Epithelial cell of esophagus (primary cell): ENCODE data around the gene GUCY1A1.

Source experiments
- DNase-seq: peaks from one replicate; pipeline ENCODE4 v3.0.0; 2010; ENCODE audit warnings: low read depth
- H3K4me3 ChIP-seq: 2 replicates; pipeline ENCODE4 v1.5.1; 2011; ENCODE audit warnings: mild to moderate bottlenecking, low read length, control low read depth
- CTCF ChIP-seq: IDR thresholded peaks from 2 replicates; pipeline ENCODE4 v1.5.1; 2011; ENCODE audit warnings: low read depth, mild to moderate bottlenecking, low read length, control low read depth, inconsistent platforms; ENCODE audit not compliant: insufficient read depth; ENCODE audit errors: missing control alignments

Gene GUCY1A1

GRCh38 chr4:155724731-155725130 lies 58.1 kb downstream of the GUCY1A1 start:
- DNase-seq, result peak; percentile 21
- no peak for TF ChIP-seq CTCF
- H3K4me3 ChIP-seq, result no peak overlapping the region

GRCh38 chr4:155734065-155734464 lies 67.4 kb downstream of the GUCY1A1 start:
- no peak for TF ChIP-seq CTCF
- no peak overlapping the region for H3K4me3 ChIP-seq
- DNase-seq, result no peak

GRCh38 chr4:155734951-155735350 lies 68.3 kb downstream of the GUCY1A1 start:
- no peak for DNase-seq
- H3K4me3 ChIP-seq, result no peak overlapping the region
- TF ChIP-seq CTCF, result no peak

GRCh38 chr4:155735496-155735895 lies 68.8 kb downstream of the GUCY1A1 start:
- no peak overlapping the region for H3K4me3 ChIP-seq
- no peak for TF ChIP-seq CTCF
- DNase-seq, result no peak

GRCh38 chr4:155738548-155738947 lies 71.9 kb downstream of the GUCY1A1 start:
- no peak for DNase-seq
- no peak overlapping the region for H3K4me3 ChIP-seq
- no peak for TF ChIP-seq CTCF

- no peak for DNase-seq
- TF ChIP-seq CTCF, result no peak
- H3K4me3 ChIP-seq, result no peak overlapping the region
Measured at GRCh38 chr4:155741546-155741945, 74.9 kb downstream of the GUCY1A1 start.

GRCh38 chr4:155742310-155743015 lies 75.8 kb downstream of the GUCY1A1 start:
- DNase-seq, result no peak
- no peak for TF ChIP-seq CTCF
- no peak overlapping the region for H3K4me3 ChIP-seq
